K562 (cell line): ENCODE measurements around the gene CAPZB. TPM values are rescaled to one million over a fixed set of nuclear protein-coding genes. Genes with fewer than 3 reads are reported as not detected.
A peak's percentile ranks its signal among the peaks of the same experiment; 100 is the strongest.

Experiments used
- ATF7 ChIP-seq: fragments of 450-650 bp; IDR thresholded peaks from 2 replicates; pipeline ENCODE4 v1.7.1; 2014; ENCODE audit warnings: mild to moderate bottlenecking, moderate library complexity
- BHLHE40 ChIP-seq: IDR thresholded peaks from 2 replicates; pipeline ENCODE4 v1.6.1; 2011; ENCODE audit warnings: low read length, improper control_type of control experiment
- BRD9 ChIP-seq: fragments of 450-650 bp; IDR thresholded peaks from 2 replicates; pipeline ENCODE4 v1.6.1; 2018; ENCODE audit warnings: low read depth; ENCODE audit not compliant: partially characterized antibody
- CREM ChIP-seq: IDR thresholded peaks from 2 replicates; pipeline ENCODE4 v1.6.1; 2014; ENCODE audit warnings: antibody characterized with exemption, low read depth
- CXXC5 ChIP-seq: fragments of 250-450 bp; sonication (Bioruptor Pico); IDR thresholded peaks from 2 replicates; pipeline ENCODE4 v1.8.0; 2022; ENCODE audit warnings: inconsistent platforms, mild to moderate bottlenecking, moderate library complexity
- HDAC1 ChIP-seq, 2 experiments: fragments of 450-650 bp; IDR thresholded peaks; 2 replicates each; pipeline ENCODE4 v1.6.1; 2016 to 2017; ENCODE audit warnings: inconsistent platforms in 1 of 2, mild to moderate bottlenecking in 1 of 2, moderate library complexity in 1 of 2
- HNRNPK ChIP-seq: fragments of 200-400 bp; formaldehyde crosslinking; IDR thresholded peaks from one replicate; pipeline ENCODE4 v1.6.1; 2018; ENCODE audit warnings: mild to moderate bottlenecking, low read depth, low read length; ENCODE audit not compliant: poor library complexity, severe bottlenecking
- MNT ChIP-seq, 2 experiments: fragments of 450-650 bp; conservative IDR thresholded peaks; 2 replicates each; pipeline ENCODE4 v1.6.1; 2017; ENCODE audit warnings: mild to moderate bottlenecking in 2 of 2, moderate library complexity in 2 of 2
- NR2C1 ChIP-seq, 2 experiments: fragments of 450-650 bp; IDR thresholded peaks; 2 replicates each; pipeline ENCODE4 v1.6.1; 2017; ENCODE audit warnings: mild to moderate bottlenecking in 2 of 2, antibody characterized with exemption in 1 of 2, inconsistent platforms in 1 of 2, missing compliant biosample characterization in 1 of 2, missing genetic modification characterization in 1 of 2
- RAD51 ChIP-seq: fragments of 450-650 bp; IDR thresholded peaks from 2 replicates; pipeline ENCODE4 v1.7.1; 2016; ENCODE audit warnings: low read depth, mild to moderate bottlenecking, borderline replicate concordance
- REST ChIP-seq, 2 experiments: fragments of 450-650 bp; formaldehyde crosslinking in 1 of 2; IDR thresholded peaks; 2 replicates each; pipeline versions ENCODE4 v1.4.0 to v1.6.1; 2014 to 2020; ENCODE audit warnings: mild to moderate bottlenecking in 2 of 2, borderline replicate concordance in 1 of 2, low read depth in 1 of 2
- TOE1 ChIP-seq, 2 experiments: fragments of 450-650 bp in 1 of 2; sonication (generic) in 1 of 2; formaldehyde crosslinking in 1 of 2; IDR thresholded peaks; 2 replicates each; pipeline versions ENCODE4 v1.7.1 to v1.8.0; 2016 to 2022; ENCODE audit warnings: borderline replicate concordance in 2 of 2, mild to moderate bottlenecking in 2 of 2, antibody characterized with exemption in 1 of 2, inconsistent platforms in 1 of 2, low read depth in 1 of 2, missing genetic modification reagents in 1 of 2, moderate library complexity in 1 of 2
- ZBTB49 ChIP-seq: sonication (generic); formaldehyde crosslinking; IDR thresholded peaks from 2 replicates; pipeline ENCODE4 v1.8.0; 2022; ENCODE audit warnings: missing genetic modification reagents, mild to moderate bottlenecking, borderline replicate concordance
- ZNF586 ChIP-seq: fragments of 450-650 bp; formaldehyde crosslinking; conservative IDR thresholded peaks from 2 replicates; pipeline ENCODE4 v1.4.0; 2020; ENCODE audit warnings: mild to moderate bottlenecking, moderate library complexity
- ZNF589 ChIP-seq: fragments of 200-800 bp; sonication (Bioruptor generic); IDR thresholded peaks from 2 replicates; pipeline ENCODE4 v1.6.1; 2016; ENCODE audit warnings: low read depth, missing genetic modification characterization, missing compliant biosample characterization
- polyA plus RNA-seq, 8 experiments: library from polyadenylated mRNA; depleted of rRNA in 4 of 8; stranded (reverse) in 5 of 8; unstranded in 3 of 8; fragments of >200 nt; fragmentation: Nextera tagmentation in 2 of 8; fragmentation: Illumina TruSeq in 1 of 8; extraction: Ambion mirVana in 2 of 8; extraction: Trizol in 1 of 8; gene quantifications; 2 replicates each; pipeline versions ENCODE4 v1.2.1 to v1.2.3, GENCODE V29; 2011 to 2014; ENCODE audit warnings: inconsistent platforms in 1 of 8, missing spikeins in 1 of 8
- total RNA-seq, 7 experiments: library from RNA; depleted of rRNA in 6 of 7; stranded (reverse); fragments of >200 nt in 6 of 7; fragmentation: Illumina TruSeq in 2 of 7; extraction: Trizol in 2 of 7; gene quantifications; 2 replicates each; pipeline versions ENCODE4 v1.2.1 to v1.2.3, GENCODE V29; 2011 to 2021; ENCODE audit warnings: low replicate concordance in 1 of 7

CAPZB gene
- total and polyA plus RNA-seq, 9 of the 15 experiments (the other 6 are each of a cell fraction or from before 2014, with no cell fraction given), result 57.6 to 297 (median 125) TPM

GRCh38 chr1:19300211-19300610 is 185.1 kb downstream of the CAPZB start (continued):
- TF ChIP-seq NR2C1 (IDR thresholded peaks at IDR 0.05) (0 out of 2 replicates have a peak, but pooled peaks have one; percentile 14), NR2C1 (tag; IDR thresholded peaks at IDR 0.05) (no peak), BHLHE40 (peak; percentile 92), ZBTB49 (CRISPR knock-in tag) (no peak), MNT (conservative IDR thresholded peaks at IDR 0.05) (peak; percentile 82 to 85), HDAC1 (IDR thresholded peaks at IDR 0.05) (peak in 1 of 2 experiments; percentile 61; a peak in 1 of 4 replicates), RAD51 (peak; percentile 83), HNRNPK (no peak), ATF7 (peak; percentile 40; the same call in 1 of the 2 replicates), REST (IDR thresholded peaks at IDR 0.05; ENCODE audit: borderline replicate concordance) (peak; percentile 31; the same call in 1 of the 2 replicates), REST (CRISPR knock-in tag; IDR thresholded peaks at IDR 0.05; ENCODE audit: low read depth) (no peak), TOE1 (IDR thresholded peaks at IDR 0.05; ENCODE audit: borderline replicate concordance) (peak; percentile 83), TOE1 (CRISPR knock-in tag; IDR thresholded peaks at IDR 0.05; ENCODE audit: borderline replicate concordance, low read depth) (no peak), CXXC5 (CRISPR knock-in tag) (no peak; the same call in 1 of the 2 replicates), ZNF586 (no peak), CREM (no peak), BRD9 (no peak), ZNF589 (CRISPR knock-in tag) (0 out of 2 replicates have a peak, but pooled peaks have one; percentile 50)
